ENCODE measurements around the gene SRD5A3.
"Not testable (repeated sequence)": the region's sequence is repeated elsewhere in the genome, so short reads cannot be mapped to it uniquely, and the experiment has no call there.

SRD5A3 gene

GRCh38 chr4:55347610-55348228 is 1.7 kb downstream of the SRD5A3 start:
- no peak for DNase-seq

- DNase-seq: no peak
These were observed 2.4 kb downstream of the SRD5A3 start for GRCh38 chr4:55348466-55348865.

GRCh38 chr4:55350870-55351269 is 4.8 kb downstream of the SRD5A3 start:
- DNase-seq: not testable (repeated sequence)

- no peak for DNase-seq
These were observed 5.8 kb downstream of the SRD5A3 start for GRCh38 chr4:55351824-55352223.

GRCh38 chr4:55352726-55353125 is 6.7 kb downstream of the SRD5A3 start:
- no peak for DNase-seq

GRCh38 chr4:55353228-55353747 is 7.2 kb downstream of the SRD5A3 start:
- DNase-seq: not testable (repeated sequence)

- DNase-seq: no peak
These were observed 8.6 kb downstream of the SRD5A3 start for GRCh38 chr4:55354648-55355047.

- no peak for DNase-seq
These were observed 9.5 kb downstream of the SRD5A3 start for GRCh38 chr4:55355555-55355954.

GRCh38 chr4:55356991-55357461 is 11.0 kb downstream of the SRD5A3 start:
- no peak for DNase-seq

- DNase-seq: no peak
These were observed 12.2 kb downstream of the SRD5A3 start for GRCh38 chr4:55358246-55358645.

GRCh38 chr4:55358668-55359067 is 12.6 kb downstream of the SRD5A3 start:
- DNase-seq: no peak

- no peak for DNase-seq
These were observed 13.4 kb downstream of the SRD5A3 start for GRCh38 chr4:55359397-55359916.

- not testable (repeated sequence) for DNase-seq
These were observed 16.9 kb downstream of the SRD5A3 start for GRCh38 chr4:55362938-55363337.

GRCh38 chr4:55363691-55364351 is 17.8 kb downstream of the SRD5A3 start:
- DNase-seq: no peak

- DNase-seq: no peak
These were observed 18.8 kb downstream of the SRD5A3 start for GRCh38 chr4:55364691-55365344.

GRCh38 chr4:55365345-55365728 is 19.3 kb downstream of the SRD5A3 start:
- no peak for DNase-seq

- no peak for DNase-seq
These were observed 20.6 kb downstream of the SRD5A3 start for GRCh38 chr4:55366621-55367020.

- DNase-seq: no peak
These were observed 21.2 kb downstream of the SRD5A3 start for GRCh38 chr4:55367084-55367722.

GRCh38 chr4:55369968-55370367 is 23.9 kb downstream of the SRD5A3 start:
- no peak for DNase-seq

GRCh38 chr4:55372259-55372658 is 26.2 kb downstream of the SRD5A3 start:
- no peak for DNase-seq

- DNase-seq: no peak
These were observed 27.4 kb downstream of the SRD5A3 start for GRCh38 chr4:55373461-55373860.

GRCh38 chr4:55376698-55377097 is 30.7 kb downstream of the SRD5A3 start:
- no peak for DNase-seq
